Kidney (tissue), 14 donors: ENCODE data around the gene DAO. TPM values are rescaled to one million over a fixed set of nuclear protein-coding genes. Genes with fewer than 3 reads are reported as not detected.

Source experiments
- DNase-seq, 5 donors: peaks; one replicate each; pipeline ENCODE4 v3.0.0-alpha.2; 2013 to 2020
- FAIRE-seq: peaks from 2 replicates; lab custom pipeline; 2012; peaks lifted over from hg19 to GRCh38; lab: Jason Lieb, UNC
- H3K27ac ChIP-seq, 2 donors: one replicate each; pipeline ENCODE4 v1.7.0; 2013; ENCODE audit warnings: low read depth in 2 of 2, low read length in 2 of 2, inconsistent platforms in 1 of 2
- H3K27me3 ChIP-seq: one replicate; pipeline ENCODE4 v1.7.1; 2013; ENCODE audit warnings: low read length, inconsistent platforms; ENCODE audit not compliant: control insufficient read depth, insufficient read depth
- H3K36me3 ChIP-seq, 3 donors: one replicate each; pipeline versions ENCODE4 v1.7.0 to v1.7.1; 2013; ENCODE audit warnings: low read length in 3 of 3, control low read depth in 1 of 3, inconsistent platforms in 1 of 3; ENCODE audit not compliant: insufficient read depth in 3 of 3, control insufficient read depth in 2 of 3
- H3K4me1 ChIP-seq, 3 donors: one replicate each; pipeline versions ENCODE4 v1.7.0 to v1.7.1; 2013; ENCODE audit warnings: low read length in 3 of 3, inconsistent platforms in 1 of 3, low read depth in 1 of 3; ENCODE audit not compliant: control insufficient read depth in 2 of 3, insufficient read depth in 2 of 3
- H3K4me3 ChIP-seq, 3 donors: one replicate each; pipeline versions ENCODE4 v1.7.0 to v1.8.1; 2013; ENCODE audit warnings: low read length in 3 of 3, control low read depth in 1 of 3, inconsistent platforms in 1 of 3
- H3K9ac ChIP-seq, 3 donors: one replicate each; pipeline versions ENCODE4 v1.7.0 to v1.7.1; 2013; ENCODE audit warnings: low read length in 3 of 3, control low read depth in 1 of 3, inconsistent platforms in 1 of 3
- H3K9me3 ChIP-seq, 3 donors: one replicate each; pipeline versions ENCODE4 v1.7.0 to v1.7.1; 2013; ENCODE audit warnings: low read length in 3 of 3, control low read depth in 1 of 3, inconsistent platforms in 1 of 3; ENCODE audit not compliant: control insufficient read depth in 2 of 3, insufficient read depth in 1 of 3
- intact Hi-C: fragments of 100-400 bp; cut with DNase I; formaldehyde crosslinking; loops from one replicate; pipeline ENCODE4 v1.11.1; 2022
- microRNA-seq: library from miRNA; unstranded; fragments of <30 nt; microRNA quantifications from one replicate; pipeline ENCODE4 v1.2.0, GENCODE V29; 2020
- polyA plus RNA-seq: library from polyadenylated mRNA; stranded (reverse); fragments of 350-450 nt; fragmentation: Illumina TruSeq; extraction: RNeasy Lipid Tissue Mini Kit (QIAGEN cat#74804); gene quantifications from one replicate; pipeline ENCODE4 v1.2.3, GENCODE V29; 2014; ENCODE audit warnings: low read depth, low replicate concordance; ENCODE audit not compliant: insufficient read depth
- total RNA-seq: library from RNA; stranded (reverse); fragmentation: NEBNext Ultra II Directional; extraction: Animal tissue kit (Norgen Biotek cat#: 25700); gene quantifications from one replicate; pipeline ENCODE4 v1.2.1, GENCODE V29; 2021
- TF ChIP-seq, protein P1 (sequence below): IDR thresholded peaks from 3 replicates; pipeline ENCODE4 v1.5.1; 2012; ENCODE audit warnings: mild to moderate bottlenecking, moderate library complexity, borderline replicate concordance; ENCODE audit not compliant: insufficient read depth; ENCODE audit errors: extremely low read depth
- donor health status: control.
- donor health status: control.
- donor health status: control.
- donor health status: control.
- donor health status: control.
- donor health status: DM: yes; HTN: yes; CAD: no.
- donor health status: Normal renal cell carcinoma (clear cell type).

Gene DAO
- total and polyA plus RNA-seq, 2 donors from 2014 or later, result 0.41 to 50.4 TPM

DNA sequence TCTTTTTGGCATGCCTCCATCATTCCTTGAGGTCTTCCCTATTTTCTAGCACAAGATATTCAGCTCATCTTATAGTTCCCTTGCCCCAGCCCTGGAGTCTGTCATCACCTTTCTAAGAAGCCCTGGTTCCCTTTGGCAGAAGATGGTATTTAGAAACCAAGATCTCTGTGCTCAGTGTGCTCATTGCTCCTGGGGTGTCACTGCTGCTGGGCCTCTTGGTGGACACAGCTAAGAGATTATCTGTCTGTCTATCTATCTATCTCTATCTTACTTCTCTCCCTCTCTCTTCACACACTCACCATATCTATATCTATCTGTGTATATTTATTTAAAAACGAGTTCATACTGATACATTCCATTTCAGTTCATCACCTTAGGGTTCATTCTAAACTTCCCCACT lies 67.2 kb downstream of the DAO start:
- no peak overlapping the region for H3K4me3 ChIP-seq
- TF ChIP-seq, protein P1, sequence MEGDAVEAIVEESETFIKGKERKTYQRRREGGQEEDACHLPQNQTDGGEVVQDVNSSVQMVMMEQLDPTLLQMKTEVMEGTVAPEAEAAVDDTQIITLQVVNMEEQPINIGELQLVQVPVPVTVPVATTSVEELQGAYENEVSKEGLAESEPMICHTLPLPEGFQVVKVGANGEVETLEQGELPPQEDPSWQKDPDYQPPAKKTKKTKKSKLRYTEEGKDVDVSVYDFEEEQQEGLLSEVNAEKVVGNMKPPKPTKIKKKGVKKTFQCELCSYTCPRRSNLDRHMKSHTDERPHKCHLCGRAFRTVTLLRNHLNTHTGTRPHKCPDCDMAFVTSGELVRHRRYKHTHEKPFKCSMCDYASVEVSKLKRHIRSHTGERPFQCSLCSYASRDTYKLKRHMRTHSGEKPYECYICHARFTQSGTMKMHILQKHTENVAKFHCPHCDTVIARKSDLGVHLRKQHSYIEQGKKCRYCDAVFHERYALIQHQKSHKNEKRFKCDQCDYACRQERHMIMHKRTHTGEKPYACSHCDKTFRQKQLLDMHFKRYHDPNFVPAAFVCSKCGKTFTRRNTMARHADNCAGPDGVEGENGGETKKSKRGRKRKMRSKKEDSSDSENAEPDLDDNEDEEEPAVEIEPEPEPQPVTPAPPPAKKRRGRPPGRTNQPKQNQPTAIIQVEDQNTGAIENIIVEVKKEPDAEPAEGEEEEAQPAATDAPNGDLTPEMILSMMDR, result no peak
- intact Hi-C loops, result no loop called here
- no peak overlapping the region for H3K27ac ChIP-seq
- peaks cover 0 to 4% (median 2%) of the 10 kb centered on the region in 3 donors for H3K9me3 ChIP-seq
- FAIRE-seq, result no peak
- H3K9ac ChIP-seq, result no peak overlapping the region
- H3K36me3 ChIP-seq, result no peaks in the 10 kb centered on the region
- H3K4me1 ChIP-seq, result peaks cover 0 to 12% (median 3%) of the 10 kb centered on the region in 3 donors
- DNase-seq, result no peak
- H3K27me3 ChIP-seq, result no peaks in the 10 kb centered on the region

DNA sequence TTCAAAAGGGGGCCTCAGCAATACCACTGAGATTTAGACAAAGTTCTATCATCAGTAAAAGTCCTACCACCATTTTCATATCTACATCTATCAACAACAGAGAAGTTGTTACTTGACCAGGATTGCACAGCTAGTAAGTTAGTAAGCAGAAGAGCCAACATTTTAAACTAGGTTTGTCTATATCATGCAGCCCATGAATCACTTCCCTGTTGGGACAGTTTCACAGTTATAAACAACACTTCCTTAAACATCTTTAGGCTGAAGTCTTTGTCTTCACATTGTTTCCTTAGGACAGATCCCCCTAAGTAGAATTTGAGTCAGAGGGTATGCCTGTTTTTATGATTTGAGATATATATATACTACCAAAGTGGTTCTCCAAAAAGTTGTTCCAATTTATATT lies 68.5 kb downstream of the DAO start:
- FAIRE-seq, result no peak

GRCh38 chr12:108949976-108950375 lies 70.1 kb downstream of the DAO start:
- Histone ChIP-seq H3K9me3 (peaks cover 0 to 4% (median 2%) of the 10 kb centered on the region in 3 donors), H3K27me3 (no peaks in the 10 kb centered on the region), H3K4me3 (no peak overlapping the region), H3K4me1 (peaks cover 0 to 12% (median 3%) of the 10 kb centered on the region in 3 donors), H3K9ac (no peak overlapping the region), H3K36me3 (no peaks in the 10 kb centered on the region), H3K27ac (no peak overlapping the region)
- intact Hi-C loops, result no loop called here
- FAIRE-seq (no peak), DNase-seq (no peak)
- TF ChIP-seq, protein P1, result no peak

More for the DNA sequence above, 68.5 kb downstream of the DAO start:
- H3K27ac ChIP-seq, result no peak overlapping the region
- intact Hi-C loops, result no loop called here
- TF ChIP-seq, protein P1, result no peak
- no peaks in the 10 kb centered on the region for H3K36me3 ChIP-seq
- H3K27me3 ChIP-seq, result no peaks in the 10 kb centered on the region
- H3K4me3 ChIP-seq, result no peak overlapping the region
- H3K4me1 ChIP-seq, result peaks cover 0 to 12% (median 3%) of the 10 kb centered on the region in 3 donors
- H3K9ac ChIP-seq, result no peak overlapping the region
- peaks cover 0 to 4% (median 2%) of the 10 kb centered on the region in 3 donors for H3K9me3 ChIP-seq
- no peak for DNase-seq

Small RNAs within 50 kb of the gene (microRNA-seq; reads per million reads assigned to microRNA genes)
- not detected for gene MIR619

Other genes with a start within 250 kb of the DAO start
- 14.3 TPM for gene SELPLG, start 246.2 kb upstream of the DAO start, total RNA-seq
- 3.7 TPM for gene SELPLG, start 246.2 kb upstream of the DAO start, polyA plus RNA-seq
- 104 TPM for gene CORO1C, start 148.6 kb upstream of the DAO start, total RNA-seq
- 16.6 TPM for gene CORO1C, start 148.6 kb upstream of the DAO start, polyA plus RNA-seq
- gene SSH1, start 22.5 kb upstream of the DAO start, total RNA-seq, result 32.5 TPM
- 3.6 TPM for gene SSH1, start 22.5 kb upstream of the DAO start, polyA plus RNA-seq
- gene SVOP, start 141.0 kb downstream of the DAO start, total RNA-seq, result not detected
- gene SVOP, start 141.0 kb downstream of the DAO start, polyA plus RNA-seq, result 0.04 TPM
- gene USP30, start 172.5 kb downstream of the DAO start, total RNA-seq, result 16.1 TPM
- gene USP30, start 172.5 kb downstream of the DAO start, polyA plus RNA-seq, result 9.6 TPM
- gene ALKBH2, start 213.4 kb downstream of the DAO start, total RNA-seq, result 14.7 TPM
- gene ALKBH2, start 213.4 kb downstream of the DAO start, polyA plus RNA-seq, result 18.8 TPM
- gene UNG, start 217.5 kb downstream of the DAO start, total RNA-seq, result 24.9 TPM
- gene UNG, start 217.5 kb downstream of the DAO start, polyA plus RNA-seq, result 30.3 TPM
- 56.8 TPM for gene ACACB, start 236.5 kb downstream of the DAO start, total RNA-seq
- 13.8 TPM for gene ACACB, start 236.5 kb downstream of the DAO start, polyA plus RNA-seq